ENCODE data around the gene FEM1C. TPM values are rescaled to one million over a fixed set of nuclear protein-coding genes. Genes with fewer than 3 reads are reported as not detected.

The FEM1C gene
- total and polyA plus RNA-seq, 12 donors, result 4.5 to 15.5 (median 11.9) TPM

- TF ChIP-seq POLR2A (IDR thresholded peaks at IDR 0.05), result no peak
- TF ChIP-seq, protein P1, sequence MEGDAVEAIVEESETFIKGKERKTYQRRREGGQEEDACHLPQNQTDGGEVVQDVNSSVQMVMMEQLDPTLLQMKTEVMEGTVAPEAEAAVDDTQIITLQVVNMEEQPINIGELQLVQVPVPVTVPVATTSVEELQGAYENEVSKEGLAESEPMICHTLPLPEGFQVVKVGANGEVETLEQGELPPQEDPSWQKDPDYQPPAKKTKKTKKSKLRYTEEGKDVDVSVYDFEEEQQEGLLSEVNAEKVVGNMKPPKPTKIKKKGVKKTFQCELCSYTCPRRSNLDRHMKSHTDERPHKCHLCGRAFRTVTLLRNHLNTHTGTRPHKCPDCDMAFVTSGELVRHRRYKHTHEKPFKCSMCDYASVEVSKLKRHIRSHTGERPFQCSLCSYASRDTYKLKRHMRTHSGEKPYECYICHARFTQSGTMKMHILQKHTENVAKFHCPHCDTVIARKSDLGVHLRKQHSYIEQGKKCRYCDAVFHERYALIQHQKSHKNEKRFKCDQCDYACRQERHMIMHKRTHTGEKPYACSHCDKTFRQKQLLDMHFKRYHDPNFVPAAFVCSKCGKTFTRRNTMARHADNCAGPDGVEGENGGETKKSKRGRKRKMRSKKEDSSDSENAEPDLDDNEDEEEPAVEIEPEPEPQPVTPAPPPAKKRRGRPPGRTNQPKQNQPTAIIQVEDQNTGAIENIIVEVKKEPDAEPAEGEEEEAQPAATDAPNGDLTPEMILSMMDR (IDR thresholded peaks at IDR 0.05), result no peak
- no peak for DNase-seq
- intact Hi-C loops (cut with DNase I), result no loop called here
- no peaks in the 10 kb centered on the region for H3K9me3 ChIP-seq (replicated peaks in 1 of 3)
- no peaks in the 10 kb centered on the region for H3K4me1 ChIP-seq (replicated peaks in 1 of 2)
- H3K36me3 ChIP-seq (replicated peaks in 1 of 2), result no peaks in the 10 kb centered on the region
- H3K27me3 ChIP-seq, result no peaks in the 10 kb centered on the region
- H3K27ac ChIP-seq, result no peak overlapping the region
- H3K4me3 ChIP-seq, result no peak overlapping the region
Measured at GRCh38 chr5:115475788-115476187, 68.8 kb downstream of the FEM1C start.

DNA sequence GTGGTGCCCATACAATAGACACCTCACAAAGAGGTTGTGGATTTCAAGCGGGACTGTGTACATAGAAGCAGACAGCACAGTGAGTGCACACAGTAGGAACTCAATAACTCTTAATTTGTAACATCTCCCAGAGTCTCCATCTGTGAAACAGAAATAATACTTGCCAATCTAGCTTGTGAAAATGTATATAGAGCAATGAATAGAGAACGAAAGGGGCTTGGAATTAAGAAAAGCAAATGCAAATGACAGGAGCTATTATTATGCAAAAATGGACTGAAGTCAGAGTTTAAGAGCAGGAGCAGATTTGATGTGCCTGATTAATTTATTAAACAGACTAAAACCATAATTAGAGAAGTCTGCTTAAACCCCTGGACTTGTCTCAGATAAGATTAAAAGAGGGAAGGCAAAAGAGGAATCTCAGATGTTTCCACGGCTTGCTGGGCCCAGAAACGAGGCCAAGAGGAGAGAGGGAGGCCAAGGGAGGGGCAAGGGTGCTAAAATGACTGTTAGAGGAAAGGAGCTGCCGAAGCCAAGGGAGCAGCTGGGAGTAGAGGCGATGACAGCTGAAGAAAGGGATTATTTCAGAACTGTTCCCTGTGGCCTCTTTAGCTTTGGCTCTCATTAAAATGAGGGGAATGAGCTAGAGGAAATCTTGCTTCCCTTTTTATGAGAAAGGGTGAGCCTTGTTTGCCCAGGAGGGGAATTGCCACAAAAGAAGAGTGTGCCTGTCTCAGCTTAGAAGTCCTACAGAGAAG lies 72.1 kb downstream of the FEM1C start:
- no peak for TF ChIP-seq POLR2A (IDR thresholded peaks at IDR 0.05)
- TF ChIP-seq, protein P1 (IDR thresholded peaks at IDR 0.05), result no peak
- intact Hi-C loops (cut with DNase I), result no loop called here

GRCh38 chr5:115471345-115472063 lies 73.1 kb downstream of the FEM1C start:
- H3K4me1 ChIP-seq (replicated peaks in 1 of 2), result no peaks in the 10 kb centered on the region
- TF ChIP-seq, protein P1 (IDR thresholded peaks at IDR 0.05), result no peak
- no peak for TF ChIP-seq POLR2A (IDR thresholded peaks at IDR 0.05)
- DNase-seq, result no peak
- no peaks in the 10 kb centered on the region for H3K36me3 ChIP-seq (replicated peaks in 1 of 2)
- no peak overlapping the region for H3K27ac ChIP-seq
- no peak overlapping the region for H3K4me3 ChIP-seq
- no peaks in the 10 kb centered on the region for H3K27me3 ChIP-seq
- WGBS, 4 donors, result 87 to 92% (median 91%) methylated on average over 4 to 6 of the region's 6 CpGs
- intact Hi-C loops (cut with DNase I), result no loop called here
- H3K9me3 ChIP-seq (replicated peaks in 1 of 3), result no peaks in the 10 kb centered on the region

More for the DNA sequence above, 72.1 kb downstream of the FEM1C start:
- H3K27me3 ChIP-seq, result no peaks in the 10 kb centered on the region
- no peaks in the 10 kb centered on the region for H3K4me1 ChIP-seq (replicated peaks in 1 of 2)
- no peaks in the 10 kb centered on the region for H3K36me3 ChIP-seq (replicated peaks in 1 of 2)
- no peak for DNase-seq
- 41 to 65% (median 56%) methylated on average over 6 of the region's 6 CpGs for WGBS, 4 donors
- H3K4me3 ChIP-seq, result no peak overlapping the region
- H3K27ac ChIP-seq, result no peak overlapping the region
- no peaks in the 10 kb centered on the region for H3K9me3 ChIP-seq (replicated peaks in 1 of 3)

GRCh38 chr5:115470921-115471320 lies 73.7 kb downstream of the FEM1C start:
- Histone ChIP-seq H3K4me3 (no peak overlapping the region), H3K27me3 (no peaks in the 10 kb centered on the region), H3K9me3 (replicated peaks in 1 of 3) (no peaks in the 10 kb centered on the region), H3K36me3 (replicated peaks in 1 of 2) (no peaks in the 10 kb centered on the region), H3K4me1 (replicated peaks in 1 of 2) (no peaks in the 10 kb centered on the region), H3K27ac (no peak overlapping the region)
- 92 to 100% (median 97%) methylated on average over 1 of the region's 1 CpG for WGBS, 4 donors
- intact Hi-C loops (cut with DNase I), result no loop called here
- no peak for TF ChIP-seq POLR2A (IDR thresholded peaks at IDR 0.05)
- TF ChIP-seq, protein P1 (IDR thresholded peaks at IDR 0.05), result no peak
- no peak for DNase-seq

Small RNA genes within 50 kb of the gene (small RNA-seq; reads per million reads assigned to genes)
- gene AC008628.1 (0 reads per million in 2 donors), gene AC008628.2 (0 reads per million in 2 donors)

Other genes starting within 250 kb of the FEM1C start
- 1 to 10 TPM; 1.6 to 5.5 (median 4.3) TPM for gene CCDC112, start 248.1 kb downstream of the FEM1C start, total RNA-seq
- 10 to 100 TPM in 1 of 3 donors, 1 to 10 TPM in 2; 3.0 to 10.1 (median 6.8) TPM for gene CCDC112, start 248.1 kb downstream of the FEM1C start, polyA plus RNA-seq
- 1 to 10 TPM; 1.8 to 9.3 (median 4.4) TPM for gene TICAM2, start 57.7 kb upstream of the FEM1C start, total RNA-seq
- 1 to 10 TPM; 2.3 to 2.7 (median 2.7) TPM for gene TICAM2, start 57.7 kb upstream of the FEM1C start, polyA plus RNA-seq
- gene TMED7, start 81.3 kb upstream of the FEM1C start, total RNA-seq, result 100 to 1,000 TPM in 3 of 9 donors, 10 to 100 TPM in 6; 45.8 to 205 (median 89.9) TPM
- 100 to 1,000 TPM in 1 of 3 donors, 10 to 100 TPM in 1, 1 to 10 TPM in 1; 9.3 to 123 (median 13.5) TPM for gene TMED7, start 81.3 kb upstream of the FEM1C start, polyA plus RNA-seq